Activated naive CD4-positive, alpha-beta T cell treated with anti-CD3 and anti-CD28 coated beads, Interleukin-2, amount 50 U/mL, for 72 hours (primary cell): ENCODE results near the gene RXRA. TPM values are rescaled to one million over a fixed set of nuclear protein-coding genes. Genes with fewer than 3 reads are reported as not detected.

Experiments used
- ATAC-seq, 2 donors: fragments of 150-1000 bp; cut with Tn5 transposase; 2 replicates each; pipeline ENCODE4 v1.10.0; 2021; ENCODE audit warnings: mild to moderate bottlenecking in 2 of 2, moderate library complexity in 2 of 2
- DNase-seq, 2 donors: peaks; one replicate each; pipeline ENCODE4 v3.0.0; 2021 to 2022; ENCODE audit warnings: low spot score in 2 of 2
- H3K27ac Mint-ChIP-seq, 2 donors: one replicate each; pipeline ENCODE4 v1.8.0; 2022; ENCODE audit warnings: mild to moderate bottlenecking in 2 of 2, mixed read lengths in 2 of 2
- H3K36me3 Mint-ChIP-seq, 2 donors: one replicate each; pipeline ENCODE4 v1.8.0; 2022; ENCODE audit warnings: mixed read lengths in 2 of 2
- H3K9me3 Mint-ChIP-seq, 2 donors: one replicate each; pipeline ENCODE4 v1.8.0; 2022; ENCODE audit warnings: mixed read lengths in 2 of 2
- total RNA-seq, 2 donors: library from RNA; stranded (reverse); gene quantifications; one replicate each; pipeline ENCODE4 v1.2.3, GENCODE V29; 2022

The RXRA gene
- total RNA-seq, 2 donors from 2014 or later: 0.25 to 7.9 TPM

DNA sequence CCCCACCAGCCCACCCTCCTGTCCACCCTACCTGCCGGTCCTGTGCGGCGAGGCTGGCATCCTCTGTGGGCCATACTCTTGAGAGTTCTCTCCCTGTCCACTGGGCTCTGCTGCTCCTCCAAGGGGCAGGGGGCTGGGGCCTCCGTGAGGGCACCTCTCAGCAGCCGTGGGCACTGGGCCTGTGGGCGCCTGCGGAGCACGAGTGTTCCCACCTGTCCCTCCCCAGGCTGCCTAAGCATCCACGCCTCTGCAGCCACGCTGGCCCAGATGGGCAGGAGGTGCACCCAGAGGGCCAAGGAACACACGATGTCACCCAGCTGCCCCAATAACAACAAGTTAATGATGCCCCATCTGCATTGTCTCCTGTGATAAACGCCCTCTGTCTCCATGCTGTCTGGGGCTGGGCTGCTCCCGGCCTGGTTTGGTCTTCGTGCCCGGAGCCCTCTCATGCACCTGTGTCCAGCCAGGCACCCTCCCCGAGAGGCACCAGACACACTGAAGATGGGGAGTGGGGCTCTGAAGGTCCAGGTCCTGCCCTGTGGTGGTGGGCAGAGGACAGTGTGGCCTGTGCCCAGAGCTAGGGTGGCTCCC, 114.5 kb downstream of the RXRA start:
- H3K27ac Mint-ChIP-seq: no peak overlapping the region
- ATAC-seq: no peak
- no peak for DNase-seq

DNA sequence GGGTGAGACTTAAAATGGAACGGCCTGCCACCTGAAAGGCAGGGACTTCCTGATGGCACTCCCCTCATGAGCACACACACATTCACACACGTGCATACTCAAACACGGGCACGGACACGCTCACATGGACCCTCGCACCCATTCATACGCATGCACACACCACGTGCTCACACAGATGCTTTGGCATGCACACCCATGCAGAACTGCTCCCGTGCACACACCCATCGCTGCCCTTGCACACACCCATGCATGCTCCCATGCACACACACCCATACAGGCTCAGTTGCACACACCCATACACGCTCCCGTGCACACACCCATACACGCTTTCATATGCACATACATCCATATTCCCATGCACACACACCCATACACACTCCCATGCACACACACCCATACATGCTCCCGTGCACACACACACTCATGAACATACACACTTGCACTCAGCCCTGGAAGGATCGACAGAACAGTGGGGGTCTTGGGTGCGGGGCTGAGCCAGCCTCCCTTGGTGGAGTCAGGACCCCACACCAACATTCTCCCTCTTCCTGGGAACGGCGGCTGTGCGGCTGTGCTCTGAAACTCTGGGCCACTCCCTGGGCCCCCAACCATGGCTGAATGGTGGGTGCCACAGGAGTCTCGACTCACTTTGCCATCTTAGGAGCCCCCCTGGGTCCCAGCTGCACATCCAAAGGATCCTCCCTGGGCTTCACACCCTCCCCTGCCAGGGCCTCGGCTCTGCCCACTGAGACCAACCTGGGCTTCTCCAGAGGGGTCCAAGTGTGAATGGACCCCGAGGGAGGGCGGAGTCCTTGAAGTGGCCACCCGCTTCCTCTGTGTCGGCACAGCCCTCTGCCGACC, 115.2 kb downstream of the RXRA start:
- Mint-ChIP-seq H3K27ac (no peak overlapping the region), H3K36me3 (peaks cover 0 to 6% of the 10 kb centered on the region in 2 donors), H3K9me3 (peaks cover 0 to 6% of the 10 kb centered on the region in 2 donors)
- no peak for DNase-seq
- ATAC-seq: no peak

More for the DNA sequence above, 114.5 kb downstream of the RXRA start:
- Mint-ChIP-seq H3K9me3 (peaks cover 0 to 6% of the 10 kb centered on the region in 2 donors), H3K36me3 (peaks cover 0 to 6% of the 10 kb centered on the region in 2 donors)

DNA sequence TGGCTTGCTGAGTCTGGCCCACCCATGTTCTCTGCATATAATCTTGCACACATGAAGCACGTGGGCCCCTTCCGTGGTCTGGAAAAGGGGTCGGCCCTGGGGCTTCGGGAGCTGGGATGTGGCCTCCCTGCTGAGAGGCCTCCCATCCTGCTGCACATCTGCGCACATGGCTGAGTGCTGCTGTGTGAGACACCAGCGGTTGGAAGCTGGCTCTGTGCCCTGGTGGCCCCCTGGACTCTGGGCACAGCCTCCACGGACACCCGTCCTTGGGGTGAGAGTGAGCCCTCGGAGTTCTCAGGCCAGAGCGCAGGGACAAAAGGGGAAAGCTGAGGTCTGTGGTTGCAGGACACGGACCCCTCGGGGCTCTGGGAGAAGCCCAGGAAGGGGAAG, 115.8 kb downstream of the RXRA start:
- H3K9me3 Mint-ChIP-seq: peaks cover 0 to 6% of the 10 kb centered on the region in 2 donors
- peaks cover 0 to 6% of the 10 kb centered on the region in 2 donors for H3K36me3 Mint-ChIP-seq
- ATAC-seq (no peak), DNase-seq (no peak)
- H3K27ac Mint-ChIP-seq: peak overlapping the region in 1 of 2 donors; percentile 14

DNA sequence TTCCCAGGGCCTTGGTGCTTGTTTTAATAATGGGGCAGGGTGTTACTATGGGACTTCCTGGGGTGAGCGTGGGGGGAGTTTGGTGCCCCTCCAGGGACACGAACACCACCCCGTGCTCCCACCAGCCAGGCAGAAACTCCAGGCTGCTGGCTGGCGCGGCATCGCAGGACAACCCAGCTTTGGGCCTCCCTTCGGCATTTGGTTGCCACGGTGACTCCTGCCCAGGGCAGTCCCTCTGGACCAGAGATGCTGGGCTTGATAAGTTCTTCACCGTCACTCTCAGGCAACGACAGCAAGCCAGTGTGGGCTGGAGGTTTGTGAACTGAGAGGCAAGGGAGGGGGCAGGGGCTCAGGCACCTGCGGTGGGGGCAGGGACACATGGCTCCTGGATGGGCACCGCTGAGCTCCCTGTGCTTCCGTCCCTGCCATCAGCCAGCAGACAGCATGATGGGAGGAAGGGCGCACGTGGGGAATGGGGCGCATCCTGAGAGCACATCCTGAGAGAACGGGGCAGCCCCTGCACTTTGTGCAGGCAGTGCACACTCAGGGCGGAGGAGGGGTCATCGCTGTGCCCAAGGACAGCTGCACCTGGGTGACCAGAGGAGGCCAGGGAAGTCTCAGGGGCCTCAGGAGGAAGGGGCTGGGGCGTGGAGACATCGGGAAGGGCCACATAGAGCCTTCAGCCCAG, 116.4 kb downstream of the RXRA start:
- ATAC-seq: peak; percentile 6 to 7
- Mint-ChIP-seq H3K27ac (no peak overlapping the region), H3K9me3 (peaks cover 0 to 6% of the 10 kb centered on the region in 2 donors), H3K36me3 (peaks cover 0 to 6% of the 10 kb centered on the region in 2 donors)
- no peak for DNase-seq

DNA sequence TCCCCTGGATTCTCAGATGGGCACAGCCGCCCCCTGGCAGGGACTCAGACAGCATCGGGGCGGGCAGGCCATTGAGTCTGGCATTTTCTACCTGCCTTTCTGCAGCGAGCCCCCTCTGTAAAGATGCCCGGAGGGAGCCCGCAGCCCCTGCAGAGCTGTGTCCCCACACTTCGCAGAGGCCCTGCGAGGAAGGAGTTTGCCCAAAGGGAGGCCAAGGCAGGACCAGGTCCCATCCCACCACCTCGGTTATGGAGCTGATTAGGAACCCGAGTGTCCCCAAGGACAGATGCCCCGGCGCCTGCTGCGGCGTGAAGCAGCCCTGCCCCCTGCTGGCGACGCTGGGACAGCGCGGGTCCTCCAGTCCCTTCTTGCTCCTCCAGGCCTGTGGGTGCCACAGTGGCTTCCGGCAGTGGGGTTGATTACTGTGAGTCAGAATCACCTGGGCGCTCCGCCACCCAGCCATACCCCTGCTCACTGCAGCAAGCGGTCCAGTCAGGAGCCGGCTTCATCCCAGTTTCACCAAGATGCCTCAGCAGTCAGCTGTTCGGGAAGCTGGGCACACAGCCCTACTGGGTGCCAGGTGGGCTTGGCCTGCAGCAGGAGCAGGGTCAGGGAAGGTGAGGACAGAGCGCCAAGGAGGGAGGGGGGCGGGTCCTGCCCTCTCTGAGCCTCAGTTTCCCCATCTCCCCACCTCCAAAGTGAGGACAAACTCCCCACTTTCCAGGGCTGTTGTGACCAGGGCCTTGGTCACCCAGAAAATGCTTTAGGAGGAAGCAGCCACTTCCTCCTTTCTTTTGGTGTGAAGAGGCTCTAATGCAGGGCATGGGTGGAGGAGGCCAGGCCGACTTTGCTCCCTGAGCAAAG, 117.2 kb downstream of the RXRA start:
- no peak overlapping the region for H3K27ac Mint-ChIP-seq
- peaks cover 0 to 6% of the 10 kb centered on the region in 2 donors for H3K9me3 Mint-ChIP-seq
- DNase-seq: peak; percentile 84 to 86
- peaks cover 0 to 6% of the 10 kb centered on the region in 2 donors for H3K36me3 Mint-ChIP-seq
- ATAC-seq: peak; percentile 99 to 100

GRCh38 chr9:134444038-134444315, 117.7 kb downstream of the RXRA start:
- no peak for ATAC-seq
- Mint-ChIP-seq H3K36me3 (peaks cover 0 to 6% of the 10 kb centered on the region in 2 donors), H3K9me3 (peaks cover 3 to 10% of the 10 kb centered on the region in 2 donors), H3K27ac (no peak overlapping the region)
- DNase-seq: no peak

GRCh38 chr9:134445000-134445399, 118.7 kb downstream of the RXRA start:
- peaks cover 3 to 10% of the 10 kb centered on the region in 2 donors for H3K9me3 Mint-ChIP-seq
- no peak overlapping the region for H3K27ac Mint-ChIP-seq
- peaks cover 0 to 6% of the 10 kb centered on the region in 2 donors for H3K36me3 Mint-ChIP-seq
- no peak for DNase-seq
- no peak for ATAC-seq

DNA sequence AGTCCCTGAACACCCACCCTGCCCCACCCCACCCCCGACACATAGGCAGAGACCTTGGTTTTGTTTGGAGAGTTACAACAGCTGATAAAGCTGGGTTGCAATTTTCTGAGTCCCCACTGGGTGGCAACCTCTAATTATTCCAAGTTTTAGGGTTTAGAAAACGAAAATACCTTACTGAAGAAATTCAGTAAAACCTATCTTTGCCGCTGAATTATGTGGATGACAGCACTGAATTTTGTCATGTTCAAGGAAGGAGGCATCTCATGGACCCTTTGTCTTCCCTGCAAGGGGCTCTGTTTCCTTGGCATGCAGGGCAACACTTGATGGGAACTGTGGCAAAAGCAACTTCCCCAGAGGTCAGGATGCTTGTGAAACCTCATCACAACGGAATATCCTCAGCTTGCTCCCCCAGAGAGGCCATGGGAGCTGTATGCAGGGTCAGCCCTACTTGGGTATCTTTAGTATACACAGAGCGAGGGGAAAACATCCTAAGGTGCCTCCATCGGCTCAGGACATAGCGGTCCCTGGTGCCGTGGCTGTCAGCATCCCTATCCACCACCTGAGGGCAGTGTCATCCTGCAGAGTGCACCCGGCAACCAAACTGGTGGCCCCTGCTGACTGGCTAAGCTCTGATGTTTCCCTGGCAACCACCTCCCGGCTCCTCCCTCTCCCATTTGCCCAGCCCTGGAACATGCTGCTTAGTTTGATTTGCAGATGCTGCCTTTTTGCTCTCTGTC, 123.1 kb downstream of the RXRA start:
- H3K27ac Mint-ChIP-seq: no peak overlapping the region
- peak; percentile 69 to 73 for DNase-seq
- H3K9me3 Mint-ChIP-seq: peaks cover 3 to 10% of the 10 kb centered on the region in 2 donors
- peaks cover 0 to 6% of the 10 kb centered on the region in 2 donors for H3K36me3 Mint-ChIP-seq
- ATAC-seq: peak; percentile 99

- Mint-ChIP-seq H3K36me3 (no peaks in the 10 kb centered on the region), H3K9me3 (peaks cover 3 to 4% of the 10 kb centered on the region in 2 donors), H3K27ac (no peak overlapping the region)
- ATAC-seq: no peak
- no peak for DNase-seq
Observed at GRCh38 chr9:134451700-134452458, 125.6 kb downstream of the RXRA start.

DNA sequence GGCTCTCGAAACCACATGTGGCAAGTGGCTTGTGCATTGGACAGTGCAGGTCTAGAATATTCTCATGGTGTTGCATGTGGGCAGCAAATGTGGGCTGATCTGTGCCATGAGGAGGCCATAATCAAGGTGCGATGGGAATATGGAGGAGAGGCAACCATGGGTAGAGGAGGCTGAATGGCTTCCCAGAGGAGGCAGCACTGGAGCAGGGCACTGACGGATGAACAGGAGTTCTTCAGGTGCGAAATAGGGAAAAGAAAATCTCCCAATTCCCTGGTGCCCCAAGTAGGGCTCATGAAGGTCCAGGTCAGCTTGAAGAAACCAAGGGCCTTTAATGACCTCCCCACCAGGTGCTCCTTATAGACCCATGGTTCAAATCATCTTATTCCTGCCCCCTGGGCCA, 126.5 kb downstream of the RXRA start:
- Mint-ChIP-seq H3K36me3 (no peaks in the 10 kb centered on the region), H3K9me3 (peaks cover 3 to 4% of the 10 kb centered on the region in 2 donors), H3K27ac (no peak overlapping the region)
- no peak for ATAC-seq
- no peak for DNase-seq

GRCh38 chr9:134453776-134454475, 127.7 kb downstream of the RXRA start:
- ATAC-seq: no peak
- Mint-ChIP-seq H3K36me3 (no peaks in the 10 kb centered on the region), H3K27ac (no peak overlapping the region), H3K9me3 (peaks cover 0 to under 1% of the 10 kb centered on the region in 2 donors)
- DNase-seq: no peak

DNA sequence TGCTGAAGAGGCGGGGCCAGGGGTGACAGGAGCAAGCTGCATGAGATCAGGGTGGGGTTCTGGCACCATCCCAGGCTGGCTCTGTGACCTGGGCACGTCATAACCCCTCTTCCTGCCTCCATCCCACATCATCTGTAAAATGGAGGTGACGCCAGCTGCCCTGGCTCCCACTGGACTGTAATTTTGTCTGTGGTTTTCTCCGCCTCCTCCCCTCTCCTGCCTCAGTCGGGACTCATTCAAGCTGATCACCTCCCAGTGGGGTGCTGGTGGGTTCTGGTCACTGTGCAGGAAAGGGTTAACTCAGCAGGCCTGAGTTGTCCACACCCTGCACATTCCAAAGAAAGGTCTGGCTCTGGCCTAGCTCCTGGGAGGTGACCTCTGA, 128.2 kb downstream of the RXRA start:
- Mint-ChIP-seq H3K27ac (no peak overlapping the region), H3K36me3 (no peaks in the 10 kb centered on the region), H3K9me3 (no peaks in the 10 kb centered on the region)
- ATAC-seq: no peak
- DNase-seq: no peak

DNA sequence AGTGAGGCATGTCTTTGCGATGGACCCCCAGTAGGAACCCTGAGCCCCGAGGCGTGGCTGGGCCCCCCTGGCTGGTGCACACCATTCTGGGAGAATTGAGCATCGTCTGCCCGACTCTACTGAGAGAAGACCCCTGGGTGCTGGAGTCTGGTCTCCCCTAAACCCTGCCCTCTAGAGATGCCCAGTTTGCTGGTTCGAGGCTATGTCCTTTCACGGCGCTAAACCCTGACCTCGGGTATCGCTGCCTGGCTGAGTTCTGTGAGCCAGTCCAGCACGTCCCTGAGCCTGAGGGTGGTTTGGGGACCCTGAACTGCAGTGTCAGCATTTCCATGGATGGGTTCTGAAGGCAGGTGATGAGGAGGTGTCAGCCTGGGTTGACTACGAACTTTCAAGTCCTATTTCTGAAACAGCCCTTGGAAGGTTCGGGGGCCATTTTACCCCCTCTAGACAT, 128.8 kb downstream of the RXRA start:
- Mint-ChIP-seq H3K9me3 (no peaks in the 10 kb centered on the region), H3K27ac (no peak overlapping the region), H3K36me3 (no peaks in the 10 kb centered on the region)
- DNase-seq (no peak), ATAC-seq (no peak)

- no peak for ATAC-seq
Observed at GRCh38 chr9:134455537-134455933, 129.3 kb downstream of the RXRA start.

More at GRCh38 chr9:134455537-134455933, 129.3 kb downstream of the RXRA start:
- Mint-ChIP-seq H3K36me3 (no peaks in the 10 kb centered on the region), H3K27ac (peak overlapping the region in 1 of 2 donors; percentile 80), H3K9me3 (no peaks in the 10 kb centered on the region)
- DNase-seq: no peak
